OCI-LY3 (cell line): ENCODE data around the gene TMPRSS3.

Experiments used
- H2AFZ ChIP-seq: fragments of 200-600, 300-600 bp; shearing (Covaris generic); 2 replicates; pipeline ENCODE4 v1.6.0; 2014; ENCODE audit warnings: antibody characterized with exemption, low read depth, low read length
- H3K27ac ChIP-seq: fragments of 200-600, 300-600 bp; sonication (generic); 2 replicates; pipeline ENCODE4 v1.5.1; 2014; ENCODE audit warnings: mild to moderate bottlenecking, low read length, moderate library complexity, mixed read lengths
- H3K27me3 ChIP-seq: fragments of 200-600, 300-600 bp; sonication (generic); 2 replicates; pipeline ENCODE4 v1.6.1; 2014; ENCODE audit warnings: low read depth, low read length, mixed read lengths
- H3K36me3 ChIP-seq: fragments of 200-600, 300-600 bp; sonication (generic); replicated peaks from 2 replicates; pipeline ENCODE3; 2014; ENCODE audit warnings: low read depth, low read length, mixed read lengths
- H3K4me1 ChIP-seq: fragments of 300-600, 200-600 bp; sonication (generic); 2 replicates; pipeline ENCODE4 v1.6.1; 2014; ENCODE audit warnings: low read length, mixed read lengths
- H3K4me2 ChIP-seq: fragments of 200-600, 300-600 bp; sonication (generic); 2 replicates; pipeline ENCODE4 v1.6.1; 2014; ENCODE audit warnings: low read length, mixed read lengths
- H3K4me3 ChIP-seq: fragments of 300-600, 200-600 bp; sonication (generic); 2 replicates; pipeline ENCODE4 v1.5.1; 2014; ENCODE audit warnings: antibody characterized with exemption, mild to moderate bottlenecking, low read length, moderate library complexity
- H3K79me2 ChIP-seq: fragments of 300-600, 200-600 bp; shearing (Covaris generic); 2 replicates; pipeline ENCODE4 v1.6.1; 2014; ENCODE audit warnings: mild to moderate bottlenecking, low read length, mixed read lengths
- H3K9ac ChIP-seq: fragments of 300-600, 200-600 bp; shearing (Covaris generic); 2 replicates; pipeline ENCODE4 v1.6.0; 2014; ENCODE audit warnings: mild to moderate bottlenecking, low read length, moderate library complexity
- H3K9me3 ChIP-seq: fragments of 200-600, 300-600 bp; shearing (Covaris generic); 2 replicates; pipeline ENCODE4 v1.6.1; 2014; ENCODE audit warnings: low read length, mixed read lengths; ENCODE audit not compliant: insufficient read depth
- H4K20me1 ChIP-seq: fragments of 200-600, 300-600 bp; sonication (generic); 2 replicates; pipeline ENCODE4 v1.6.1; 2016; ENCODE audit warnings: low read length, mixed read lengths; ENCODE audit not compliant: insufficient read depth
- EZH2phosphoT487 ChIP-seq: fragments of 200-600 bp; shearing (Covaris generic); IDR thresholded peaks from 2 replicates; pipeline ENCODE4 v1.6.1; 2018; ENCODE audit warnings: antibody characterized with exemption, mixed run types, low read depth
- TF ChIP-seq, protein P1 (sequence below): fragments of 200-600, 300-600 bp; sonication (generic); IDR thresholded peaks from 2 replicates; pipeline ENCODE4 v1.5.1; 2014; ENCODE audit warnings: antibody characterized with exemption, low read length, low read depth

Gene TMPRSS3

DNA sequence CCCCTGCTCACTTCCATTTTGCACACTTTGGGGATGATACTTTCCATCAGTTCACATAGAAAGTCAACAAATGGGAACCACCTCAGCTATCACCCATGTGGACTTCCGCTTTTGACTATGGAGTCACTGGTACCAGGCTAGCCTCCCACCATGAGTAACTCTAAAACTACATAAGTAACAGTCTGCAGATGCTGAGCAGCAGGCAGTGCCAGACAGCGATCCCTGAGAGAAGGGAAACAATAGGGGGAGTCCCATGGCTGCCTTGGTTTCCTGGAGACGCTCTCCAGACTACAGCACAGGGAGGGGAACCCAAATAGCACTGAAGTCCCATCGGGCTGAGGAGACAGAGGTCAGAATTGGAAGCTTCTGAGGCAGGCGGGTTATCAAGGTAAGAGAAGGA is 42.2 kb downstream of the TMPRSS3 start:
- TF ChIP-seq, protein P1, sequence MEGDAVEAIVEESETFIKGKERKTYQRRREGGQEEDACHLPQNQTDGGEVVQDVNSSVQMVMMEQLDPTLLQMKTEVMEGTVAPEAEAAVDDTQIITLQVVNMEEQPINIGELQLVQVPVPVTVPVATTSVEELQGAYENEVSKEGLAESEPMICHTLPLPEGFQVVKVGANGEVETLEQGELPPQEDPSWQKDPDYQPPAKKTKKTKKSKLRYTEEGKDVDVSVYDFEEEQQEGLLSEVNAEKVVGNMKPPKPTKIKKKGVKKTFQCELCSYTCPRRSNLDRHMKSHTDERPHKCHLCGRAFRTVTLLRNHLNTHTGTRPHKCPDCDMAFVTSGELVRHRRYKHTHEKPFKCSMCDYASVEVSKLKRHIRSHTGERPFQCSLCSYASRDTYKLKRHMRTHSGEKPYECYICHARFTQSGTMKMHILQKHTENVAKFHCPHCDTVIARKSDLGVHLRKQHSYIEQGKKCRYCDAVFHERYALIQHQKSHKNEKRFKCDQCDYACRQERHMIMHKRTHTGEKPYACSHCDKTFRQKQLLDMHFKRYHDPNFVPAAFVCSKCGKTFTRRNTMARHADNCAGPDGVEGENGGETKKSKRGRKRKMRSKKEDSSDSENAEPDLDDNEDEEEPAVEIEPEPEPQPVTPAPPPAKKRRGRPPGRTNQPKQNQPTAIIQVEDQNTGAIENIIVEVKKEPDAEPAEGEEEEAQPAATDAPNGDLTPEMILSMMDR = no peak
- no peak for TF ChIP-seq EZH2phosphoT487
- H3K27me3 ChIP-seq = no peaks in the 10 kb centered on the region; the same call in 1 of the 2 replicates
- H3K27ac ChIP-seq = peak overlapping the region; percentile 33; the same call in 1 of the 2 replicates
- H3K4me3 ChIP-seq = peak overlapping the region; percentile 12; the same call in 1 of the 2 replicates
- peak overlapping the region; percentile 33; the same call in 1 of the 2 replicates for H3K4me2 ChIP-seq
- H4K20me1 ChIP-seq = no peaks in the 10 kb centered on the region
- peaks cover 16% of the 10 kb centered on the region for H3K4me1 ChIP-seq
- no peak overlapping the region for H3K9ac ChIP-seq
- no peaks in the 10 kb centered on the region for H3K79me2 ChIP-seq
- peaks cover 5% of the 10 kb centered on the region; the same call in 1 of the 2 replicates for H3K9me3 ChIP-seq
- H2AFZ ChIP-seq = no peak overlapping the region
- peaks cover 4% of the 10 kb centered on the region for H3K36me3 ChIP-seq

DNA sequence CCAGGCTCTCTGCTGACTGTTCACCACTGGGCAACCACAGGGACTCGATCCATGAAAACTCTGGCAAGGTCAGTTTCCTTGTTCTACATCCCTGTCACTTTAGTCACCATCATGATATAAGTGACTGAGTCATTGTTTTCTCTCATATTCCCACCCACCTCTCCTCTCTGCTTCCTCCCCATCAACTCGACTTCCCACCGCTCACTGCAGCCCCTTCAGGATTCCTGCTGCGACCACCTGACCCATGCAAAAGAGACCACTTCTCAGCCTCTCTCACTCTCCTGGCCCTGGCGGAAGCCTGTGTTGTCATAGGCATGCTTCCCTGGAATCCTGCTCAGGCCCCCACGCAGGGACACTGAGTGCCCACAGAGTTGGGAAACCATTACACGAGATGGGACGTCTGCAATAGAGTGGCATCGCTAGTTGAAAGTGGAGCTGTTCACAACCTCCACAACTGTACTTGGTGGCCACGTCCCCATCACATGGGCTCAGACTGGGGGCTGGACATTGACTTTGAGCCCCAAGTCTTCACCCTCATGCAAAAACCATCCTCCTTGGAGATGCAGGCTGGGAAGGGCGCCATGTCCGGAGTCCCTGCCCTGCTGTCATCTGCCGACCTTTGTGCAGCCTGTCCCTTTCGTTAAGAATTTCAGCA is 43.3 kb downstream of the TMPRSS3 start:
- no peak overlapping the region for H3K4me3 ChIP-seq
- H4K20me1 ChIP-seq = no peaks in the 10 kb centered on the region
- H3K36me3 ChIP-seq = peaks cover 4% of the 10 kb centered on the region
- TF ChIP-seq, protein P1 = no peak
- no peak for TF ChIP-seq EZH2phosphoT487
- no peaks in the 10 kb centered on the region; the same call in 1 of the 2 replicates for H3K27me3 ChIP-seq
- no peak overlapping the region for H3K27ac ChIP-seq
- peaks cover 5% of the 10 kb centered on the region; the same call in 1 of the 2 replicates for H3K9me3 ChIP-seq
- no peak overlapping the region for H3K9ac ChIP-seq
- no peaks in the 10 kb centered on the region for H3K79me2 ChIP-seq
- H3K4me2 ChIP-seq = no peak overlapping the region
- no peak overlapping the region for H2AFZ ChIP-seq
- peaks cover 16% of the 10 kb centered on the region for H3K4me1 ChIP-seq

DNA sequence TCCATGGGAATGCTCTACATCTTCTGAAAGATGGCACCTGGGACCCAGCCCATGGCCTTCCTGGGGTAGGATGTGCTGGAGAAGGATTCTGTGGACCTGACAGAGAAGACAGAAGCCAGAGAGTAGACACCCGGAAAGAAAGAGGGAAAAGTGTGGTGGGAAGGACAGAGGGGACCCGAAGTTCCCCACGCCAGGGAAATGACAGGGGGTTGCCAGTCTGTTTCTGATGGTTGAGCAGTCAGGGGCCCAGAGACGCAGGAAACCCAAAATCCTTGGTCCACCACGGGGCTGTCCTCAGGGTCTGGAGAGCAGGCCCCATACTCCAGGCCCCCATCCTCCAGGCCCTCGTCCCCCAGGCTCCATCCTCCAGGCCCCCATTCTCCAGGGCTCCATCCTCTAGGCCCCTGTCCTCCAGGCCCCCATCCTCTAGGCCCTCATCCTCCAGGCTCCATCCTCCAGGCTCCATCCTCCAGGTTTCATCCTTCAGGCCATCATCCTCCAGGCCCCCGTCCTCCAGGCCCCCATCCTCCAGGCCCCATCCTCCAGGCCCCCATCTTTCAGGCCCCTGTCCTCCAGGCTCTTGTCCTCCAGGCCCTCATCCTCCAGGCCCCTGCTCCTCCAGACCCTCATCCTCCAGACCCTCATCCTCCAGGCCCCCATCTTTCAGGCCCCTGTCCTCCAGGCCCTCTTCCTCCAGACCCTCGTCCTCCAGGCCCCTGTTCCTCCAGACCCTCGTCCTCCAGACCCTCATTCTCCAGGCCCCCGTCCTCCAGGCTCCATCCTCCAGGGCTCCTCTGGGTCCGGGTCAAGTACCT is 44.0 kb downstream of the TMPRSS3 start:
- Histone ChIP-seq H3K4me2 (no peak overlapping the region), H3K27ac (no peak overlapping the region), H3K36me3 (peaks cover 4% of the 10 kb centered on the region), H3K27me3 (no peaks in the 10 kb centered on the region), H3K4me3 (no peak overlapping the region), H2AFZ (no peak overlapping the region), H4K20me1 (no peaks in the 10 kb centered on the region), H3K4me1 (peaks cover 16% of the 10 kb centered on the region), H3K9ac (no peak overlapping the region), H3K79me2 (no peaks in the 10 kb centered on the region), H3K9me3 (peaks cover 5% of the 10 kb centered on the region; the same call in 1 of the 2 replicates)
- no peak for TF ChIP-seq EZH2phosphoT487
- TF ChIP-seq, protein P1 = no peak

DNA sequence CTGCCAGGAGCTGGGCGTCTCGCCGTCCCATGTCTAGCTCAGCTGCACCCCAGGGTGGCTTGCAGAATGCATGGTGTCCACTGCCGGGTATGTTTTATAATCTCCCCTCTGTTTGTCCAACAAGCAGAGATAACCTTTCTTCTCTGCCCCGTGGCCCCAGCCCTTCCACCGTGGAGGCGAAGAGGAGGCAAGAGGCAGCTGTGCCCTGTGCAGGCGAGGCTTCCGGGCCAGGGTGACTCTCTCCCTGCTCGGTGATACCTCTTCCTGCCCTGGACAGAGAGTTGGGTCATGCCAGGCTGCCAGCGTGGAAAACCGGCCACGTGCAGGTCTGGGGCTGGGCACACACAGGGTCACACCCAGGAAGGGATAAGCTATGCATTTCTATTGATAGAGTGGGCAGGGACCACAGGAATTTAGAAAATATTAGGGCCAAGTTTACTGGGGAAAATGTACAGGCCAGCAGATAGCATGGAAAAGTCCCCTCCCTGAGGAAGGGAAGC is 44.9 kb downstream of the TMPRSS3 start, which contains the start of gene TFF2:
TFF2 (minus strand) TSS at position 68 of the 500 bp plus-strand sequence; CDS start at position 31, 37 bp downstream.
- no peak within 1 kb of the TSS for H3K4me3 ChIP-seq
- TF ChIP-seq, protein P1 = no peak
- no peak for TF ChIP-seq EZH2phosphoT487
- H3K36me3 ChIP-seq = peaks cover 4% of the 10 kb centered on the region
- no peak within 1 kb of the TSS for H3K4me2 ChIP-seq
- H3K79me2 ChIP-seq = no peaks in the 10 kb centered on the region
- H3K27ac ChIP-seq = no peak within 1 kb of the TSS
- no peak within 1 kb of the TSS for H3K9ac ChIP-seq
- H3K4me1 ChIP-seq = peaks cover 16% of the 10 kb centered on the region
- H4K20me1 ChIP-seq = no peaks in the 10 kb centered on the region
- peaks cover 5% of the 10 kb centered on the region; the same call in 1 of the 2 replicates for H3K9me3 ChIP-seq
- H2AFZ ChIP-seq = no peak within 1 kb of the TSS
- no peaks in the 10 kb centered on the region for H3K27me3 ChIP-seq
